Stomach (tissue), 9 donors: ENCODE measurements around the gene ABCE1. TPM values are rescaled to one million over a fixed set of nuclear protein-coding genes. Genes with fewer than 3 reads are reported as not detected.
A peak's percentile ranks its signal among the peaks of the same experiment; 100 is the strongest.

Experiments used
- DNase-seq, 2 donors: peaks; one replicate each; pipeline versions ENCODE4 v3.0.0 to v3.0.0-alpha.2; 2013 to 2019
- H3K27ac ChIP-seq, 5 donors: fragments of 200-600 bp in 4 of 5; sonication (generic) in 4 of 5; one replicate each; pipeline ENCODE4 v1.5.1; 2013 to 2019; ENCODE audit warnings: mild to moderate bottlenecking in 1 of 5, moderate library complexity in 1 of 5
- H3K27me3 ChIP-seq, 3 donors: fragments of 200-600 bp; sonication (generic); one replicate each; pipeline ENCODE4 v1.5.1; 2017 to 2019; ENCODE audit warnings: mixed run types in 1 of 3
- H3K36me3 ChIP-seq, 4 donors: fragments of 200-600 bp; sonication (generic); 1 replicate in 3 of 4; 2 replicates in 1 of 4; pipeline ENCODE4 v1.5.1; 2016 to 2019
- H3K4me1 ChIP-seq, 4 donors: fragments of 200-600 bp; sonication (generic); one replicate each; pipeline ENCODE4 v1.5.1; 2016 to 2019
- H3K4me3 ChIP-seq, 4 donors: fragments of 200-600 bp; sonication (generic) in 3 of 4; one replicate each; pipeline ENCODE4 v1.5.1; 2016 to 2019; ENCODE audit warnings: mild to moderate bottlenecking in 1 of 4
- H3K9me3 ChIP-seq, 4 donors: fragments of 200-600 bp; sonication (generic); one replicate each; pipeline ENCODE4 v1.5.1; 2016 to 2019
- CTCF ChIP-seq, 7 experiments: fragments of 450-650 bp in 4 of 7; fragments of 200-600 bp in 3 of 7; sonication (generic) in 3 of 7; IDR thresholded peaks; one replicate each; pipeline ENCODE4 v1.5.1; 2016 to 2019; ENCODE audit warnings: antibody characterized with exemption in 7 of 7, control low read depth in 2 of 7, mild to moderate bottlenecking in 1 of 7
- EP300 ChIP-seq: sonication (generic); formaldehyde crosslinking; IDR thresholded peaks from one replicate; pipeline ENCODE4 v1.6.1; 2017; ENCODE audit warnings: antibody characterized with exemption
- POLR2A ChIP-seq, 4 donors: fragments of 450-650 bp; IDR thresholded peaks; one replicate each; pipeline ENCODE4 v1.6.1; 2016; ENCODE audit warnings: antibody characterized with exemption in 4 of 4, control low read depth in 2 of 4, mild to moderate bottlenecking in 1 of 4, moderate library complexity in 1 of 4
- POLR2AphosphoS5 ChIP-seq, 3 donors: sonication (generic); formaldehyde crosslinking; IDR thresholded peaks; one replicate each; pipeline ENCODE4 v1.6.1; 2016; ENCODE audit warnings: antibody characterized with exemption in 3 of 3
- WGBS, 5 donors: extraction: QIAGEN DNeasy Blood & Tissue Kit in 3 of 5; methylation state at CpG; one replicate each; pipeline versions ENCODE4 v1.1.5 to v1.1.7; 2013 to 2018; 5-methylcytosine and 5-hydroxymethylcytosine counted together
- intact Hi-C: fragments of 100-400 bp; cut with DNase I; formaldehyde crosslinking; loops from one replicate; pipeline ENCODE4 v1.15.1; 2023; ENCODE audit warnings: low total_unique reads
- polyA plus RNA-seq, 3 donors: library from polyadenylated mRNA; stranded (reverse); fragments of 200-250 nt; gene quantifications; one replicate each; pipeline ENCODE4 v1.2.3, GENCODE V29; 2013
- total RNA-seq, 5 donors: library from RNA; depleted of rRNA; stranded (reverse); fragments of >200 nt; gene quantifications; one replicate each; pipeline versions ENCODE4 v1.1.0 to v1.2.3, GENCODE V29; 2014 to 2016
- donor health status: healthy with polysubstance abuse.
- donor health status: Bipolar disorder and iron deficiency.
- donor health status: healthy.

ABCE1 gene
- total and polyA plus RNA-seq, 8 donors, result 16.9 to 108 (median 29.3) TPM

GRCh38 chr4:145153181-145153903 is 55.2 kb downstream of the ABCE1 start:
- H3K4me3 ChIP-seq, result no peak overlapping the region
- 39 to 60% (median 46%) methylated on average over 2 of the region's 2 CpGs for WGBS, 5 donors
- H3K9me3 ChIP-seq, result no peaks in the 10 kb centered on the region
- no peak for DNase-seq
- H3K27ac ChIP-seq, result peak overlapping the region in 1 of 5 donors; percentile 37
- H3K4me1 ChIP-seq, result peaks cover 0 to 18% (median 5%) of the 10 kb centered on the region in 4 donors
- no peak for TF ChIP-seq CTCF (IDR thresholded peaks at IDR 0.05)
- TF ChIP-seq EP300, result no peak
- no peak for TF ChIP-seq POLR2AphosphoS5 (IDR thresholded peaks at IDR 0.05)
- no peak for TF ChIP-seq POLR2A (IDR thresholded peaks at IDR 0.05)
- H3K27me3 ChIP-seq, result no peaks in the 10 kb centered on the region
- peaks cover 26 to 97% (median 84%) of the 10 kb centered on the region in 4 donors for H3K36me3 ChIP-seq
- intact Hi-C loops, result no loop called here

- no peaks in the 10 kb centered on the region for H3K27me3 ChIP-seq
- TF ChIP-seq CTCF (IDR thresholded peaks at IDR 0.05) (no peak), POLR2AphosphoS5 (IDR thresholded peaks at IDR 0.05) (no peak), EP300 (no peak), POLR2A (IDR thresholded peaks at IDR 0.05) (no peak)
- no peak overlapping the region for H3K27ac ChIP-seq
- peaks cover 20 to 97% (median 84%) of the 10 kb centered on the region in 4 donors for H3K36me3 ChIP-seq
- intact Hi-C loops, result no loop called here
- DNase-seq, result no peak
- peaks cover 0 to 18% (median 5%) of the 10 kb centered on the region in 4 donors for H3K4me1 ChIP-seq
- H3K9me3 ChIP-seq, result no peaks in the 10 kb centered on the region
- WGBS, 5 donors, result 43 to 58% (median 51%) methylated on average over 1 of the region's 1 CpG
- H3K4me3 ChIP-seq, result no peak overlapping the region
Observed at GRCh38 chr4:145153904-145154298, 55.8 kb downstream of the ABCE1 start.

DNA sequence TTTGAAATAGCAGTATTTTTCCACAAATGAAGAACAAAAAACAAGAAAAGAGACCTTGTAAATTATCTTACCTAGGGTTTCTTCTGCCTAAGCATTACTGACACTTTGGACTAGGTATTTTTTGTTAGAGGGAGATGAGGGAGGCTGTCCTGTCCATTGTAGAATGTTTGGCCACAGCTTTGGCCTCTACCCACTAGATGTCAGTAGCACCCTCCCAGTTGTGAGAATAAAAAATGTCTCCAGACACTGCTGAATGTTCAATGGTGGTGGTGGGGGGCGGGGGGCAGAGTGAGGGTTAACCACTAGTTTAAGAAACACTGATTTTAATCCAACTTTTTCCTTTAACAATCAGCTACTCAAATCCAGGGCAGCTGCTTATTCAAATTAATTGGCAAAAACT is 56.5 kb downstream of the ABCE1 start:
- WGBS, 5 donors, result 67 to 100% (median 91%) methylated on average over 1 of the region's 1 CpG
- H3K27me3 ChIP-seq, result no peaks in the 10 kb centered on the region
- DNase-seq, result peak in 1 of 2 donors; percentile 50
- TF ChIP-seq POLR2AphosphoS5 (IDR thresholded peaks at IDR 0.05) (no peak), CTCF (IDR thresholded peaks at IDR 0.05) (peak in 3 of 7 experiments; percentile 27 to 32 (median 30)), EP300 (no peak)
- no peaks in the 10 kb centered on the region for H3K9me3 ChIP-seq
- peaks cover 0 to 18% (median 5%) of the 10 kb centered on the region in 4 donors for H3K4me1 ChIP-seq
- intact Hi-C loops, result no loop called here
- H3K27ac ChIP-seq, result no peak overlapping the region
- no peak overlapping the region for H3K4me3 ChIP-seq
- H3K36me3 ChIP-seq, result peaks cover 18 to 97% (median 81%) of the 10 kb centered on the region in 4 donors

DNA sequence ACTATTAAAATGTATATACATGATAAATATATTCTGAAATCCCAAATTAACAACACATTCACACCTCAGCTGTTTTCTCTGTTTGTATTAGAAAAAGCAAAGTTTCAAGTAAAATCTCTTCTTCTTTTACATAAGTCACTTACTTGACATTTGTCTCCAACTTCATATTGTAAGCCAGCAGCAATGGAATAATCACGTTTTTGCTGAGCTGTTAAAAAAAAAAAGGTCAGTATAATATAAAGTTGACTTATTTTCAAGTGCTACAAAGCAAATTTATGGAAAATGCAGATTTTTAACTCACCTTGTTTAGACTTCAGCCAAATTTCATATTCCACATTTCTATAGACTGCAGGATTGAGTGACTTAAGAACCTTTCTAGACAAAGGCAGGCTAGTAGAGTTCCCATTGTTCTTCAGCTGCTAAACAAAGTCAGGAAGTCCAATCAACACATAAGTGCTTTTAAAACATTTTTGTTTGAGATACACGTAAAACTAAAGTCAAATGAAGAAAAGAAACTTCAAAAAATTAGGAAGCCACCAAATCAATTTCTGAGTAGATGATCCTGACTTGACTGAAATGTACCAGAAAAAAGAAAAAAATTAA is 57.3 kb downstream of the ABCE1 start:
- intact Hi-C loops, result no loop called here
- no peak overlapping the region for H3K27ac ChIP-seq
- peaks cover 15 to 97% (median 74%) of the 10 kb centered on the region in 4 donors for H3K36me3 ChIP-seq
- 66 to 79% (median 74%) methylated on average over 2 of the region's 2 CpGs for WGBS, 5 donors
- H3K4me3 ChIP-seq, result no peak overlapping the region
- peaks cover 0 to 18% (median 5%) of the 10 kb centered on the region in 4 donors for H3K4me1 ChIP-seq
- no peak for DNase-seq
- no peaks in the 10 kb centered on the region for H3K9me3 ChIP-seq
- no peak for TF ChIP-seq POLR2A (IDR thresholded peaks at IDR 0.05)
- no peak for TF ChIP-seq EP300
- no peak for TF ChIP-seq CTCF (IDR thresholded peaks at IDR 0.05)
- no peak for TF ChIP-seq POLR2AphosphoS5 (IDR thresholded peaks at IDR 0.05)
- no peaks in the 10 kb centered on the region for H3K27me3 ChIP-seq
